ENCODE measurements around the gene TAMALIN.

The TAMALIN gene

DNA sequence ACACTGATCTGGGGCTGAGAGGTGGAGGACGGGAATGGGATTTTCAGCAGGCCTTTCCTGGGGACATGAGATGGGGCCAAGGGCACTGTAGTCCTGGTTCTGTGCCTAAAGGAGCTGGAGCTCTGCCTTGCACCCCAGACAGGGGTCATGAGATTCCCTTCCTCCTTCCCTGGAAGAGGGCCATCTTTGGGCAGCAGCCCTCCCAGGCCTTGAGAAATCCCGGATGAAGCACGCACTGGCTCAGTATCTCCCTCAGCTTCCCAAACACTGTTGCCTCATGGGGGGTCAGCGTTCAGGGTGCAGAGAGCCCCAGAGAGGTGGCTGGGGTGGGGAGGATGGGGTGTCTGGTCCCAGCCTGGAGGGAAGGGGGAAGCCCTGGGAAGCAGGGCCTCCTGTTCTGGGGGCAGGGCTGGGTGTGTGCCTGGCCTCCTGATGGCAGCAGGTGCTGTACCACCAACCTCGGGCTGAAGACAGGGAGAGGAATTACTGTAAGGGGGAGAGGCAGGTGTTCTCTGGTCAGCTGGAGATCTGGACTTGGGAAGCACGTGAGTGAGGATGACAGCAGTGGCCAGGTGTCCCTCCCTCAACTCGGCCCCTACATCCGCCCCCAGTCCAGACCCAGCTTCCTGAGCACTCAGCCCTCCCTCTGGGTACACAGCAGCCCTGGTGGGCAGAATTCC is 36.1 kb downstream of the TAMALIN start:
- DNase-seq (ENCODE audit: low read depth) = no peak
- TF ChIP-seq, protein P1, sequence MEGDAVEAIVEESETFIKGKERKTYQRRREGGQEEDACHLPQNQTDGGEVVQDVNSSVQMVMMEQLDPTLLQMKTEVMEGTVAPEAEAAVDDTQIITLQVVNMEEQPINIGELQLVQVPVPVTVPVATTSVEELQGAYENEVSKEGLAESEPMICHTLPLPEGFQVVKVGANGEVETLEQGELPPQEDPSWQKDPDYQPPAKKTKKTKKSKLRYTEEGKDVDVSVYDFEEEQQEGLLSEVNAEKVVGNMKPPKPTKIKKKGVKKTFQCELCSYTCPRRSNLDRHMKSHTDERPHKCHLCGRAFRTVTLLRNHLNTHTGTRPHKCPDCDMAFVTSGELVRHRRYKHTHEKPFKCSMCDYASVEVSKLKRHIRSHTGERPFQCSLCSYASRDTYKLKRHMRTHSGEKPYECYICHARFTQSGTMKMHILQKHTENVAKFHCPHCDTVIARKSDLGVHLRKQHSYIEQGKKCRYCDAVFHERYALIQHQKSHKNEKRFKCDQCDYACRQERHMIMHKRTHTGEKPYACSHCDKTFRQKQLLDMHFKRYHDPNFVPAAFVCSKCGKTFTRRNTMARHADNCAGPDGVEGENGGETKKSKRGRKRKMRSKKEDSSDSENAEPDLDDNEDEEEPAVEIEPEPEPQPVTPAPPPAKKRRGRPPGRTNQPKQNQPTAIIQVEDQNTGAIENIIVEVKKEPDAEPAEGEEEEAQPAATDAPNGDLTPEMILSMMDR (conservative IDR thresholded peaks at IDR 0.05; ENCODE audit: low read depth, low read length) = no peak
- no peak overlapping the region for H3K4me3 ChIP-seq (ENCODE audit: low read depth, low read length)

DNA sequence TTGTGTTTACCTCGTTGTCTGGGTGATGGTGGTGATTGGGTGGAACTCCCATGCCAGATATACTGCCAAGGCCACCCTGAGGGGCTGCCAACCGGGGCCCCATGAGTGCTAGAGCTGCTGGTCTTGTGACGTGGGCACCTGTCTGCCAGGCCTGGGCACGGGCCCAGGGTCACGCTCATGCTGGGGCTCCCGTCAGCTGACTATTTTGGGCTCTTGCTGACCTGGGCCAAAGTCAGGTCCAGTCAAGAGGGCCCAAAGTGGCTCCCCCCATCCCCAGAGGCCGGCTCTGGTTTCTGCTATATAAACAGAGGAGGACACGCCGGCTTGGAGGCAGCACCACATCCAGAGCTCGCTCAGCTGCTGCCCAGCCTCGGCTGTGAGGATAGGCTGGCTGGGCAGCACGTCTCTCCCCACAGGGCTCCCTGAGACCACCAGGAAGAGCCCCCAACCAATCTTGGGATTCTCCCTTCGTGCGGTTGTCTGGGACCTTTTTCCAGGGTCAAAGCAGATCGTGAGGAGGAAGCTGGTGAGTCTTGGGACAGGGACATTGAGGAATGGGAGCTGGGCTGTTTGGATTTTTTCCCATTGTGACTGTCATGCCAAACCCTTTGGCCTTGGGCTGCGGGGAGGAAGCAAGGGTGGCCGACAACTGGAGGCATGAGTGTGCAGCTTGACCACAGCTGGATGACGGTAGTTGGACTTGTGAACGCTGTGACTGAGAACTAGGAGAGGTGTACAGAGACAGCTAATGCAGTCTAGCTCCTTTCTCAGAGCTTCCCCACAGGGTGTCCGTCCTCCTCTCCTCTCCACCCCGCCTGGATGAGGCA is 36.9 kb downstream of the TAMALIN start:
- TF ChIP-seq, protein P1 (conservative IDR thresholded peaks at IDR 0.05; ENCODE audit: low read depth, low read length) = no peak
- no peak for DNase-seq (ENCODE audit: low read depth)
- no peak overlapping the region for H3K4me3 ChIP-seq (ENCODE audit: low read depth, low read length)

DNA sequence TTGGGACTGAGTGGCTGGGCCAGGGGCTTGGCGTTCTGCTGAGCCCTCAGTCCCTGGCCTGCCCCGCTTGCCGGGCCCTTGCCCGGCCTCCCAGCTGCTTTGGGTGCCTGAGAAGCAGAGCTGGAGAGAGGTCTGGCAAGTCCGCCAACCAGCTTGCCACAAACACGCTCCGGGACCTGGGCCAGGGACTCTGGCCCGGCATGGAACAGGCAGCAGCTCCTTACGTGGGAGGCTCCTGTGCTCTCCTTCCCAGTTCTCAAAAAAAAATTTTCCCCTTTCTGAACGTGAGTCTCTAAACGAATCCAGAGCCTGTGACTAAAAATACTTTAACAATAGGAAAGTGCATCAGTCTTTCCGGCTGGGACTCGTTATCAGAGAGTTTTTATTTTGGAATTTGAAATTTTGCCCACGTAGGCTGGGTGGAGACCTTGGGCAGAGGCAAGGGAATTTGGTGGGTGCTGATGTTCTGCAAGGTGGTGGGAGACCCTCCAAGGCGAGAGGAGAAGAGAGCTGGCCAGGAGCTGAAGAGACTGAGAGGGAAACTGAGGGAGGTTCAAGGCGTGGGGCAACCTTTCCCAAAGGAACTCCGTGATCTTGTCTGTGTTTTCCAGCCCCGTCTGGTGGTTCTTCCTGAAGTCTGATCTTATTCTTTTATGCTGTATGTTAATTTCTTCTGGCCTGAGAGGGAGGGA is 37.7 kb downstream of the TAMALIN start:
- no peak for DNase-seq (ENCODE audit: low read depth)
- no peak overlapping the region for H3K4me3 ChIP-seq (ENCODE audit: low read depth, low read length)
- TF ChIP-seq, protein P1 (conservative IDR thresholded peaks at IDR 0.05; ENCODE audit: low read depth, low read length) = no peak

DNA sequence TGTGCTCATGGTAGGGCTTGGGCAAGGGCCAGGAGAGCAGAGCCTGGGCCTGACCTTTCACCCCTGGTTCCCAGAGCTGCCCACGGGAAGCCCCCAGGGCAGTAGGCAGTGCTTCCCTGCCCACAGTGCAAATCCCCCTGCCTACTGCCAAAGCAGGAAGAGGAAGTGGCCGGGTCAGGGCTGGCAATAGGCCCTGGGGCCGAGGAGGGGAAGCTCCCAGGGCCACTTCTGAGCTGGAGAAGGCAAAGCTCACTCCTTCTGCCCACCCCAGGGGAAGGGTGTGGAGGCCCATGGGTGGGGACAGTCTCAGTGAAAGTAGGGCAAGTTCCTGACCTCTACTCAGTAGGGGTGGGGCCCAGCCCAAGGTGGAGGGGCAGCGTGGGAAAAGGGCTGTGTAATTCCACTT is 39.1 kb downstream of the TAMALIN start:
- DNase-seq (ENCODE audit: low read depth) = no peak
- TF ChIP-seq, protein P1 (conservative IDR thresholded peaks at IDR 0.05; ENCODE audit: low read depth, low read length) = no peak
- H3K4me3 ChIP-seq (ENCODE audit: low read depth, low read length) = no peak overlapping the region

DNA sequence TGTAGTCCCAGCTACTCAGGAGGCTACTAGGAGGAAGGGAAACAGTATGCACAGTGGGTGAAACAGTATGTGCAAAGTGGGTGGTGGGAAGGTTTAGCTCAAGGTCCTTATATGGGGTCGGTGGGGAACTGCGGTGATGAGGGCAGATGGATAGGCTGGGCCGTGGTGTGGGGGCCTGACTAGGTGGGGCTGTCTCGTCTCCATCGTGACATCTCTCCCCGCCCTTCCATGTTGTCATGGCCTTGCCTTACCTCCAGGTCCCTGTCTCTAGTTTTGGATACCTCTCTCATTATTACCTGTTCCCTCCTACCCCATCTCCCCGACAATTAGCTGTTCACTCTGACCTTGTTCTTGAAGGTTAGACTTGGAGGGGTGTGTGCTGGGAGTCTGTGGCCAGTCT is 40.1 kb downstream of the TAMALIN start:
- no peak overlapping the region for H3K4me3 ChIP-seq (ENCODE audit: low read depth, low read length)
- DNase-seq (ENCODE audit: low read depth) = no peak
- TF ChIP-seq, protein P1 (conservative IDR thresholded peaks at IDR 0.05; ENCODE audit: low read depth, low read length) = no peak

DNA sequence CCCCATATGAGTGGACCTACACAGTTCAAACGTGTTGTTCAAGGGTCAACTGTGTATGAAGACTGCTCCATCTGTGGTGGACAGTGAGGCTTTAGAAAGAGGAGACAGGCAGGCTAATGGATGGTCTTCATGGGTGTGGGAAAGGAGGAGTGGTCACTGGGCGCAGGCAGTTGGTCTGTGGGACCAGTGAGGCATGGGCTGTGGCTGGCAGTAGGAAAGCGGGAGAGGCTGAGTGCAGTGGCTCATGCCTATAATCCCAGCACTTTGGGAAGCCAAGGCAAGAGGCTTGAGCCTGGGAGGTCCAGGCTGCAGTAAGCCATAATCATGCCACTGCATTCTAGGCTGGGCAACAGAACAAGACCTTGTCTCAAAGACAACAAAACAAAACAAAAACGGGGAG is 42.5 kb downstream of the TAMALIN start:
- H3K4me3 ChIP-seq (ENCODE audit: low read depth, low read length) = no peak overlapping the region
- TF ChIP-seq, protein P1 (conservative IDR thresholded peaks at IDR 0.05; ENCODE audit: low read depth, low read length) = no peak
- DNase-seq (ENCODE audit: low read depth) = no peak
